Measurements from ENCODE around the gene RPA1. TPM values are rescaled to one million over a fixed set of nuclear protein-coding genes. Genes with fewer than 3 reads are reported as not detected.

Gene RPA1
- total RNA-seq, 1 experiment from 2014 or later: 150 TPM

DNA sequence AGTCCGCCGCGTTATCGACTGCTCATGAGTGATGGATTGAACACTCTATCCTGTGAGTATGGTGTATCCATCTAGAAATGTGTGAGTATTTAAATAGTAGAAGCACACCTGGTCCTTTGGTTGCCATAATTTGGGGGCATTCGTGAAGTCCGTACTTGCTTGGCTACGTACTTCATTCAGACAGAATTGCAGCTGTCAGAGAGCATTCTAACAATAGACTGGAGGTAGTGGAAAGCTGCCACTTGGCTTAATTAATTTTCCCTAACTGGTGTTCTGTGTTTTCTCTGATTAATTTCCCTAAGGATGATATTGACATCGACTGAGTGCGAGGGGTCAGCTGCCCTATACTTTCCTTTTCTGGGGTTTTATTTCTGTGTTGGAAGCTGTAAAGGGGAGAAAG, 14.1 kb downstream of the RPA1 start:
- Histone ChIP-seq H3K27ac (ENCODE audit: low read length) (no peak overlapping the region), H3K27me3 (ENCODE audit: control insufficient read depth, insufficient read depth, low read length) (no peaks in the 10 kb centered on the region), H3K4me3 (ENCODE audit: low read depth in 2 of 2, low read length in 2 of 2) (no peak overlapping the region), H3K9me3 (ENCODE audit: control insufficient read depth, insufficient read depth, low read depth, low read length) (no peaks in the 10 kb centered on the region), H3K36me3 (ENCODE audit: control insufficient read depth, insufficient read depth, low read length) (peaks cover 12% of the 10 kb centered on the region; the same call in 1 of the 2 replicates), H3K4me1 (ENCODE audit: control insufficient read depth, insufficient read depth, low read length) (no peaks in the 10 kb centered on the region)
- POLR2A ChIA-PET: no interaction called here
- in situ Hi-C loops (cut with HindIII; ENCODE audit: low pct_unique_long_range_greater_than_20kb, low sequenced_read_pairs) (no loop called here), intact Hi-C loops (cut with micrococcal nuclease; ENCODE audit: unreplicated experiment) (no loop called here)
- DNase-seq (ENCODE audit: low read depth, low spot score) (no peak), ATAC-seq (no peak)
- CTCF ChIA-PET: no interaction called here
- no TSS peak for BruUV-seq (replicated peaks)
- TF ChIP-seq, protein P1, sequence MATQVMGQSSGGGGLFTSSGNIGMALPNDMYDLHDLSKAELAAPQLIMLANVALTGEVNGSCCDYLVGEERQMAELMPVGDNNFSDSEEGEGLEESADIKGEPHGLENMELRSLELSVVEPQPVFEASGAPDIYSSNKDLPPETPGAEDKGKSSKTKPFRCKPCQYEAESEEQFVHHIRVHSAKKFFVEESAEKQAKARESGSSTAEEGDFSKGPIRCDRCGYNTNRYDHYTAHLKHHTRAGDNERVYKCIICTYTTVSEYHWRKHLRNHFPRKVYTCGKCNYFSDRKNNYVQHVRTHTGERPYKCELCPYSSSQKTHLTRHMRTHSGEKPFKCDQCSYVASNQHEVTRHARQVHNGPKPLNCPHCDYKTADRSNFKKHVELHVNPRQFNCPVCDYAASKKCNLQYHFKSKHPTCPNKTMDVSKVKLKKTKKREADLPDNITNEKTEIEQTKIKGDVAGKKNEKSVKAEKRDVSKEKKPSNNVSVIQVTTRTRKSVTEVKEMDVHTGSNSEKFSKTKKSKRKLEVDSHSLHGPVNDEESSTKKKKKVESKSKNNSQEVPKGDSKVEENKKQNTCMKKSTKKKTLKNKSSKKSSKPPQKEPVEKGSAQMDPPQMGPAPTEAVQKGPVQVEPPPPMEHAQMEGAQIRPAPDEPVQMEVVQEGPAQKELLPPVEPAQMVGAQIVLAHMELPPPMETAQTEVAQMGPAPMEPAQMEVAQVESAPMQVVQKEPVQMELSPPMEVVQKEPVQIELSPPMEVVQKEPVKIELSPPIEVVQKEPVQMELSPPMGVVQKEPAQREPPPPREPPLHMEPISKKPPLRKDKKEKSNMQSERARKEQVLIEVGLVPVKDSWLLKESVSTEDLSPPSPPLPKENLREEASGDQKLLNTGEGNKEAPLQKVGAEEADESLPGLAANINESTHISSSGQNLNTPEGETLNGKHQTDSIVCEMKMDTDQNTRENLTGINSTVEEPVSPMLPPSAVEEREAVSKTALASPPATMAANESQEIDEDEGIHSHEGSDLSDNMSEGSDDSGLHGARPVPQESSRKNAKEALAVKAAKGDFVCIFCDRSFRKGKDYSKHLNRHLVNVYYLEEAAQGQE (IDR thresholded peaks at IDR 0.05; ENCODE audit: insufficient read depth in 1 of 2, low read depth in 2 of 2, low read length in 1 of 2): no peak
- no peak for TF ChIP-seq SIN3A (IDR thresholded peaks at IDR 0.05; ENCODE audit: borderline replicate concordance, insufficient read depth, low read depth, low read length)
- TF ChIP-seq, protein P2, sequence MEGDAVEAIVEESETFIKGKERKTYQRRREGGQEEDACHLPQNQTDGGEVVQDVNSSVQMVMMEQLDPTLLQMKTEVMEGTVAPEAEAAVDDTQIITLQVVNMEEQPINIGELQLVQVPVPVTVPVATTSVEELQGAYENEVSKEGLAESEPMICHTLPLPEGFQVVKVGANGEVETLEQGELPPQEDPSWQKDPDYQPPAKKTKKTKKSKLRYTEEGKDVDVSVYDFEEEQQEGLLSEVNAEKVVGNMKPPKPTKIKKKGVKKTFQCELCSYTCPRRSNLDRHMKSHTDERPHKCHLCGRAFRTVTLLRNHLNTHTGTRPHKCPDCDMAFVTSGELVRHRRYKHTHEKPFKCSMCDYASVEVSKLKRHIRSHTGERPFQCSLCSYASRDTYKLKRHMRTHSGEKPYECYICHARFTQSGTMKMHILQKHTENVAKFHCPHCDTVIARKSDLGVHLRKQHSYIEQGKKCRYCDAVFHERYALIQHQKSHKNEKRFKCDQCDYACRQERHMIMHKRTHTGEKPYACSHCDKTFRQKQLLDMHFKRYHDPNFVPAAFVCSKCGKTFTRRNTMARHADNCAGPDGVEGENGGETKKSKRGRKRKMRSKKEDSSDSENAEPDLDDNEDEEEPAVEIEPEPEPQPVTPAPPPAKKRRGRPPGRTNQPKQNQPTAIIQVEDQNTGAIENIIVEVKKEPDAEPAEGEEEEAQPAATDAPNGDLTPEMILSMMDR (IDR thresholded peaks at IDR 0.05): no peak
- no peak for TF ChIP-seq TCF7L2 (IDR thresholded peaks at IDR 0.05; ENCODE audit: low read depth, low read length)
- TF ChIP-seq POLR2AphosphoS5 (IDR thresholded peaks at IDR 0.05; ENCODE audit: low read depth, low read length): no peak

DNA sequence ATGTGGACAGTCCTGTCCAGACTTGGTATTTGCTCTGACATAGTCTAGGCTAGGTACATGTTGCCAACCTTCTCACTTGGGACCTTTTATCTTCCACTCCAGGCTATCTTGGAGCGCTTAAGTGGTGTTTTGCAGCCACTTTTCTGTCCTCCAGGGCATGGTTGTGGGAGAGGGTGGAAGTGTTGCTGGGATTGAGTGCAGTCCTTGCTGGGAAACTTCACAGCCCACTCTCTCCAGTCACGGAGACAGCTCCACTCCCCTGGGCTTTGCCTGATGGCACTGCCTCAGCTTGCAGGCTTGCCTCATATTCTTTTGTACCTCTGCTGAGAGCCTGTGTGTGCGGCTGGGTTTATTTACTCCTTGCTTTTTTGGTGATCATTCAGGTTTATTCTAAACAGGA, 17.4 kb downstream of the RPA1 start:
- in situ Hi-C loops (cut with HindIII; ENCODE audit: low pct_unique_long_range_greater_than_20kb, low sequenced_read_pairs): no loop called here
- peaks cover 12% of the 10 kb centered on the region; the same call in 1 of the 2 replicates for H3K36me3 ChIP-seq (ENCODE audit: control insufficient read depth, insufficient read depth, low read length)
- CTCF ChIA-PET: no interaction called here
- TF ChIP-seq, protein P1 (IDR thresholded peaks at IDR 0.05; ENCODE audit: insufficient read depth in 1 of 2, low read depth in 2 of 2, low read length in 1 of 2): no peak
- TF ChIP-seq, protein P2 (IDR thresholded peaks at IDR 0.05): no peak
- TF ChIP-seq SIN3A (IDR thresholded peaks at IDR 0.05; ENCODE audit: borderline replicate concordance, insufficient read depth, low read depth, low read length) (no peak), POLR2AphosphoS5 (IDR thresholded peaks at IDR 0.05; ENCODE audit: low read depth, low read length) (no peak), TCF7L2 (IDR thresholded peaks at IDR 0.05; ENCODE audit: low read depth, low read length) (no peak)
- ATAC-seq (no peak), DNase-seq (ENCODE audit: low read depth, low spot score) (no peak)
- H3K27me3 ChIP-seq (ENCODE audit: control insufficient read depth, insufficient read depth, low read length): no peaks in the 10 kb centered on the region
- H3K9me3 ChIP-seq (ENCODE audit: control insufficient read depth, insufficient read depth, low read depth, low read length): no peaks in the 10 kb centered on the region
- intact Hi-C loops (cut with micrococcal nuclease; ENCODE audit: unreplicated experiment): no loop called here
- H3K27ac ChIP-seq (ENCODE audit: low read length): no peak overlapping the region
- no peak overlapping the region for H3K4me3 ChIP-seq (ENCODE audit: low read depth in 2 of 2, low read length in 2 of 2)
- no TSS peak for BruUV-seq (replicated peaks)
- POLR2A ChIA-PET: no interaction called here
- no peaks in the 10 kb centered on the region for H3K4me1 ChIP-seq (ENCODE audit: control insufficient read depth, insufficient read depth, low read length)
